Hematopoietic multipotent progenitor cell treated with erythropoietin and hydrocortisone succinate and interleukin-3 and kit ligand, for 4 days (in vitro differentiated cells): ENCODE results near the gene CSNK1A1.
"Not testable (repeated sequence)": the region's sequence is repeated elsewhere in the genome, so short reads cannot be mapped to it uniquely, and the experiment has no call there.

Source experiments
- DNase-seq: peaks from one replicate; pipeline ENCODE4 v3.0.0-alpha.2; 2015

The CSNK1A1 gene

GRCh38 chr5:149452665-149453617 lies 98.3 kb downstream of the CSNK1A1 start:
- no peak for DNase-seq

- peak; percentile 71 for DNase-seq
These were observed 99.1 kb downstream of the CSNK1A1 start for GRCh38 chr5:149452007-149452664.

GRCh38 chr5:149450199-149450598 lies 101.0 kb downstream of the CSNK1A1 start:
- DNase-seq = no peak

- peak; percentile 61 for DNase-seq
These were observed 102.2 kb downstream of the CSNK1A1 start for GRCh38 chr5:149448831-149449714.

GRCh38 chr5:149448431-149448830 lies 102.8 kb downstream of the CSNK1A1 start:
- no peak for DNase-seq

GRCh38 chr5:149447373-149448367 lies 103.6 kb downstream of the CSNK1A1 start:
- DNase-seq = no peak

GRCh38 chr5:149446794-149447193 lies 104.4 kb downstream of the CSNK1A1 start:
- not testable (repeated sequence) for DNase-seq

- peak; percentile 38 for DNase-seq
These were observed 105.4 kb downstream of the CSNK1A1 start for GRCh38 chr5:149445739-149446369.

GRCh38 chr5:149445343-149445738 lies 105.9 kb downstream of the CSNK1A1 start:
- no peak for DNase-seq

- not testable (repeated sequence) for DNase-seq
These were observed 106.8 kb downstream of the CSNK1A1 start for GRCh38 chr5:149444430-149444829.

GRCh38 chr5:149443210-149443609 lies 108.0 kb downstream of the CSNK1A1 start:
- DNase-seq = no peak

- peak; percentile 79 for DNase-seq
These were observed 108.6 kb downstream of the CSNK1A1 start for GRCh38 chr5:149442563-149443182.
